OCI-LY3 (cell line): Measurements from ENCODE around the gene NRXN2.

Experiments
- H2AFZ ChIP-seq: fragments of 200-600, 300-600 bp; shearing (Covaris generic); 2 replicates; pipeline ENCODE4 v1.6.0; 2014; ENCODE audit warnings: antibody characterized with exemption, low read depth, low read length
- H3K27ac ChIP-seq: fragments of 200-600, 300-600 bp; sonication (generic); 2 replicates; pipeline ENCODE4 v1.5.1; 2014; ENCODE audit warnings: mild to moderate bottlenecking, low read length, moderate library complexity, mixed read lengths
- H3K27me3 ChIP-seq: fragments of 200-600, 300-600 bp; sonication (generic); 2 replicates; pipeline ENCODE4 v1.6.1; 2014; ENCODE audit warnings: low read depth, low read length, mixed read lengths
- H3K36me3 ChIP-seq: fragments of 200-600, 300-600 bp; sonication (generic); replicated peaks from 2 replicates; pipeline ENCODE3; 2014; ENCODE audit warnings: low read depth, low read length, mixed read lengths
- H3K4me1 ChIP-seq: fragments of 300-600, 200-600 bp; sonication (generic); 2 replicates; pipeline ENCODE4 v1.6.1; 2014; ENCODE audit warnings: low read length, mixed read lengths
- H3K4me2 ChIP-seq: fragments of 200-600, 300-600 bp; sonication (generic); 2 replicates; pipeline ENCODE4 v1.6.1; 2014; ENCODE audit warnings: low read length, mixed read lengths
- H3K4me3 ChIP-seq: fragments of 300-600, 200-600 bp; sonication (generic); 2 replicates; pipeline ENCODE4 v1.5.1; 2014; ENCODE audit warnings: antibody characterized with exemption, mild to moderate bottlenecking, low read length, moderate library complexity
- H3K79me2 ChIP-seq: fragments of 300-600, 200-600 bp; shearing (Covaris generic); 2 replicates; pipeline ENCODE4 v1.6.1; 2014; ENCODE audit warnings: mild to moderate bottlenecking, low read length, mixed read lengths
- H3K9ac ChIP-seq: fragments of 300-600, 200-600 bp; shearing (Covaris generic); 2 replicates; pipeline ENCODE4 v1.6.0; 2014; ENCODE audit warnings: mild to moderate bottlenecking, low read length, moderate library complexity
- H3K9me3 ChIP-seq: fragments of 200-600, 300-600 bp; shearing (Covaris generic); 2 replicates; pipeline ENCODE4 v1.6.1; 2014; ENCODE audit warnings: low read length, mixed read lengths; ENCODE audit not compliant: insufficient read depth
- H4K20me1 ChIP-seq: fragments of 200-600, 300-600 bp; sonication (generic); 2 replicates; pipeline ENCODE4 v1.6.1; 2016; ENCODE audit warnings: low read length, mixed read lengths; ENCODE audit not compliant: insufficient read depth
- CTCF ChIP-seq: fragments of 200-600, 300-600 bp; sonication (generic); IDR thresholded peaks from 2 replicates; pipeline ENCODE4 v1.5.1; 2014; ENCODE audit warnings: antibody characterized with exemption, low read length, low read depth
- EZH2phosphoT487 ChIP-seq: fragments of 200-600 bp; shearing (Covaris generic); IDR thresholded peaks from 2 replicates; pipeline ENCODE4 v1.6.1; 2018; ENCODE audit warnings: antibody characterized with exemption, mixed run types, low read depth

NRXN2 gene

DNA sequence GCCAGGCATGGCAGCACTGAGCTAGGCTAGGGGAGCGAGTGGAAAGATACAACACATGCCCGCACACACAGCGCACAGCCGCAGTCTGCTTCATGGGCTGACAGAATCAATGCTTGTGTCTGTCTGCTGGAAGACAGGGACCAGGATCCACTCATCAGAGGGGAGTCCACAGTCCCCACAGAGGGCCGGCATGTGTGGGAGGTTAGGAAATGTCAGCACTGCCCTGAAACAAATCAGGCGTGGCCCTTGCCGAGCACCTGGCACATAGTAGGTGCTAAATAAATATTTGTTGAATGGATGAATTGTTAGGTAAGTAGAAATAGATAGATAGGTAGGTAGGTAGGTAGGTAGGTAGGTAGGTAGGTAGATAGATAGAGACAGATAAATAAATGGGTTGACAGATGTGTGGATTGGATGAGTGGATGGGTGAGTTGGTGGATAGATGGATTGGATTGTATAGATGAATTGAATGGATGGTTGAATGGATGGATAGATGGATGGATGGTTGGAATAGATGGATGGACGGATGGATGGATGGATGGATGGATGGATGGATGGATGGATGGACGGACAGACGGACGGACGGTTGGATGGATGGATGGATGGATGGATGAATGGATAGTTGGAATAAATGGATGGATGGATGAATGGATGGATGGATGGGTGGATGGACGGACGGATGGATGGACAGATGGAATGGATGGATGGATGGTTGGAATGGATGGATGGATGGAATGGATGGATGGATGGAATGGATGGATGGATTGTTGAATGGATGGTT is 128.6 kb downstream of the NRXN2 start:
- H4K20me1 ChIP-seq, result no peaks in the 10 kb centered on the region
- H3K79me2 ChIP-seq, result no peaks in the 10 kb centered on the region

GRCh38 chr11:64593156-64594105 is 129.6 kb downstream of the NRXN2 start:
- H3K9me3 ChIP-seq, result peaks cover 6% of the 10 kb centered on the region; the same call in 1 of the 2 replicates
- H3K4me1 ChIP-seq, result no peaks in the 10 kb centered on the region
- no peaks in the 10 kb centered on the region for H3K79me2 ChIP-seq
- no peaks in the 10 kb centered on the region for H4K20me1 ChIP-seq
- no peak overlapping the region for H3K4me3 ChIP-seq
- no peak overlapping the region for H3K9ac ChIP-seq
- H2AFZ ChIP-seq, result no peak overlapping the region
- no peak overlapping the region for H3K27ac ChIP-seq
- H3K27me3 ChIP-seq, result 0 out of 2 replicates have a peak, but pooled peaks cover 9% of the 10 kb centered on the region
- TF ChIP-seq CTCF (no peak), EZH2phosphoT487 (no peak)
- no peak overlapping the region for H3K4me2 ChIP-seq
- no peaks in the 10 kb centered on the region for H3K36me3 ChIP-seq

More for the DNA sequence above, 128.6 kb downstream of the NRXN2 start:
- H3K36me3 ChIP-seq, result no peaks in the 10 kb centered on the region
- TF ChIP-seq EZH2phosphoT487 (no peak), CTCF (no peak)
- H3K4me2 ChIP-seq, result no peak overlapping the region
- 0 out of 2 replicates have a peak, but pooled peaks cover 2% of the 10 kb centered on the region for H3K9me3 ChIP-seq
- H3K27me3 ChIP-seq, result no peaks in the 10 kb centered on the region
- no peak overlapping the region for H3K9ac ChIP-seq
- H3K27ac ChIP-seq, result no peak overlapping the region
- H2AFZ ChIP-seq, result no peak overlapping the region
- H3K4me3 ChIP-seq, result no peak overlapping the region
- no peaks in the 10 kb centered on the region for H3K4me1 ChIP-seq

DNA sequence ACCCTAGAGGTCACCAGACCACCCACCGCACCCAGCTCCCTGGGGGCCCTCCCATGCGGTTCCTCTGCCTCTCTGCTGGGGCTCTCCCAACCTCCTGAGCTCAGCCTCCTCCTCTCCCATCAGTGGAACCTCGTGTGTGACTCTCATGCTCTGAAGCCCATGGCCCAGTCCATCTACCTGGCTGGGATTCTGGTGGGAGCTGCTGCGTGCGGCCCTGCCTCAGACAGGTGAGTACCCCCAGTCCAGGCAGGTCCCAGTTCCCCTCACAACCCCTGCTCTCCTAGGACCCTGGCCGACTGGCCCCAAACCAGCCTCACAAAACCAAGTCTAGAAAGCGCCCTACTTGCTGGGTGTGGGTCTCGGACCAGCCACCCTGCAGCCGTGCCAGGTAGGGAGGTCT is 130.3 kb downstream of the NRXN2 start:
- Histone ChIP-seq H3K27ac (no peak overlapping the region), H3K4me2 (no peak overlapping the region), H4K20me1 (no peaks in the 10 kb centered on the region), H3K4me3 (no peak overlapping the region), H3K36me3 (no peaks in the 10 kb centered on the region), H3K79me2 (no peaks in the 10 kb centered on the region), H3K9ac (no peak overlapping the region), H3K4me1 (no peaks in the 10 kb centered on the region), H3K9me3 (peaks cover 6% of the 10 kb centered on the region; the same call in 1 of the 2 replicates), H2AFZ (no peak overlapping the region), H3K27me3 (peaks cover 16% of the 10 kb centered on the region; the same call in 1 of the 2 replicates)
- TF ChIP-seq EZH2phosphoT487 (no peak), CTCF (no peak)

- Histone ChIP-seq H3K36me3 (no peaks in the 10 kb centered on the region), H3K27me3 (peaks cover 17% of the 10 kb centered on the region; the same call in 1 of the 2 replicates), H3K4me3 (no peak overlapping the region), H3K79me2 (no peaks in the 10 kb centered on the region), H2AFZ (no peak overlapping the region), H3K27ac (no peak overlapping the region), H4K20me1 (no peaks in the 10 kb centered on the region), H3K9me3 (peaks cover 6% of the 10 kb centered on the region; the same call in 1 of the 2 replicates), H3K9ac (no peak overlapping the region), H3K4me1 (no peaks in the 10 kb centered on the region), H3K4me2 (no peak overlapping the region)
- TF ChIP-seq EZH2phosphoT487, result no peak
- TF ChIP-seq CTCF, result no peak
Measured at GRCh38 chr11:64592234-64592615, 130.8 kb downstream of the NRXN2 start.
